ENCODE data around the gene ZMAT3.

DNA sequence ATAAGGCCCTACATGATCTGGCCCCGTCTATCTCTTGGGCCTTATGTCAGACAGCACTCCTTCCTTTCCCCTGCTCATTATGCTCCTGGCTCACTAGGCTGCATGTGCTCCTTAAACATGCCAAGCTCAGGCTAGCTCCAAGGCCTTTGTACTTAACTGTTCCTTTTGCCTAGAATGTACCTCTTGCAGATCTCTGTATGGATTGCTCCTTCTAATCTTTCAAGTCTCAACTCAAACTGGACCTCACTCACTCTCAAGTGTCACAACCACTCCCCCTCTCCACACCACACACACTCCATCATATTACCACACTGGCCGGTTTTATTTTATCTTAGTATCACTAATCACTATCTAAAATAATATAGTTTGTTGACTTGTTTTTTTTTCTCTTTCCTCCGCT lies 36.4 kb downstream of the ZMAT3 start:
- TF ChIP-seq, protein P1, sequence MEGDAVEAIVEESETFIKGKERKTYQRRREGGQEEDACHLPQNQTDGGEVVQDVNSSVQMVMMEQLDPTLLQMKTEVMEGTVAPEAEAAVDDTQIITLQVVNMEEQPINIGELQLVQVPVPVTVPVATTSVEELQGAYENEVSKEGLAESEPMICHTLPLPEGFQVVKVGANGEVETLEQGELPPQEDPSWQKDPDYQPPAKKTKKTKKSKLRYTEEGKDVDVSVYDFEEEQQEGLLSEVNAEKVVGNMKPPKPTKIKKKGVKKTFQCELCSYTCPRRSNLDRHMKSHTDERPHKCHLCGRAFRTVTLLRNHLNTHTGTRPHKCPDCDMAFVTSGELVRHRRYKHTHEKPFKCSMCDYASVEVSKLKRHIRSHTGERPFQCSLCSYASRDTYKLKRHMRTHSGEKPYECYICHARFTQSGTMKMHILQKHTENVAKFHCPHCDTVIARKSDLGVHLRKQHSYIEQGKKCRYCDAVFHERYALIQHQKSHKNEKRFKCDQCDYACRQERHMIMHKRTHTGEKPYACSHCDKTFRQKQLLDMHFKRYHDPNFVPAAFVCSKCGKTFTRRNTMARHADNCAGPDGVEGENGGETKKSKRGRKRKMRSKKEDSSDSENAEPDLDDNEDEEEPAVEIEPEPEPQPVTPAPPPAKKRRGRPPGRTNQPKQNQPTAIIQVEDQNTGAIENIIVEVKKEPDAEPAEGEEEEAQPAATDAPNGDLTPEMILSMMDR (IDR thresholded peaks at IDR 0.05; ENCODE audit: control extremely low read depth in 1 of 3, insufficient read depth in 1 of 3, low read depth in 1 of 3, low read length in 3 of 3), result no peak
- TF ChIP-seq POLR2AphosphoS5 (IDR thresholded peaks at IDR 0.05; ENCODE audit: low read depth, low read length), result no peak
- no peak for TF ChIP-seq POLR2A (IDR thresholded peaks at IDR 0.05; ENCODE audit: control extremely low read depth in 1 of 2, low read depth in 2 of 2, low read length in 2 of 2)
- TF ChIP-seq BRCA1 (IDR thresholded peaks at IDR 0.05; ENCODE audit: low read depth, low read length), result no peak
- no peak for TF ChIP-seq CBX8 (IDR thresholded peaks at IDR 0.05; ENCODE audit: borderline replicate concordance, low read depth, low read length)
- TF ChIP-seq EZH2 (IDR thresholded peaks at IDR 0.05; ENCODE audit: low read depth, low read length, severe bottlenecking), result no peak
- TF ChIP-seq GABPA (IDR thresholded peaks at IDR 0.05; ENCODE audit: borderline replicate concordance, insufficient read depth, low read length), result no peak
- TF ChIP-seq CEBPB (IDR thresholded peaks at IDR 0.05; ENCODE audit: low read depth, low read length), result no peak
